Measurements from ENCODE around the gene ANGPTL4.
A peak's percentile ranks its signal among the peaks of the same experiment; 100 is the strongest.
"Not testable (repeated sequence)": the region's sequence is repeated elsewhere in the genome, so short reads cannot be mapped to it uniquely, and the experiment has no call there.

ANGPTL4 gene

DNA sequence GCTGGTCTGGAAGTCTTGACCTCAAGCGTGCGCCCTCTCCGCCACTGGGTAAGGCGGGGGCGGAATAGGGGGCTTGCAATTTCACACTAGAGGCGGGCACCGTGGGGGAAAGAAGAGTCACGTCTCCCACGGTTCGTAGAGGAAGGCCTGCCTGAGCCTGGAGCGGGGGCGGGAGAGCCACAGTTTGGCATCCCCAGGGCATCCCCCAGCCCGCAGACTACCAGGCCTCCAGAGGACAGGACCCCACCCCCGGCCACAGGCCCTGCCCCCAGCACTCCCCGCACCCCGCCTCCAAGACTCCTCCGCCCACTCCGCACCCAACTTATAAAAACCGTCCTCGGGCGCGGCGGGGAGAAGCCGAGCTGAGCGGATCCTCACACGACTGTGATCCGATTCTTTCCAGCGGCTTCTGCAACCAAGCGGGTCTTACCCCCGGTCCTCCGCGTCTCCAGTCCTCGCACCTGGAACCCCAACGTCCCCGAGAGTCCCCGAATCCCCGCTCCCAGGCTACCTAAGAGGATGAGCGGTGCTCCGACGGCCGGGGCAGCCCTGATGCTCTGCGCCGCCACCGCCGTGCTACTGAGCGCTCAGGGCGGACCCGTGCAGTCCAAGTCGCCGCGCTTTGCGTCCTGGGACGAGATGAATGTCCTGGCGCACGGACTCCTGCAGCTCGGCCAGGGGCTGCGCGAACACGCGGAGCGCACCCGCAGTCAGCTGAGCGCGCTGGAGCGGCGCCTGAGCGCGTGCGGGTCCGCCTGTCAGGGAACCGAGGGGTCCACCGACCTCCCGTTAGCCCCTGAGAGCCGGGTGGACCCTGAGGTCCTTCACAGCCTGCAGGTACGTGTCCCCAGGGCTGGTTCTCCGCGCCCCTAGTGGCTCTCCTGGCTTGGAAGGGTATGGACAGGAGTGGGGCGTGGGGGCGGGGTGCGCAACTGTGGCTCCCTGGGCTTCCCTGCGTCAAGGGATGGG lies at the start of gene ANGPTL4:
TSS of gene ANGPTL4 (plus strand) at position 353 of the 969 bp plus-strand sequence. CDS start at position 520, 167 bp downstream.
- DNase-seq, result no peak

- DNase-seq, result not testable (repeated sequence)
Observed at GRCh38 chr19:8314981-8315640, 48.8 kb upstream of the ANGPTL4 start.

- DNase-seq, result no peak
Observed at GRCh38 chr19:8316351-8317125, 47.4 kb upstream of the ANGPTL4 start.

DNA sequence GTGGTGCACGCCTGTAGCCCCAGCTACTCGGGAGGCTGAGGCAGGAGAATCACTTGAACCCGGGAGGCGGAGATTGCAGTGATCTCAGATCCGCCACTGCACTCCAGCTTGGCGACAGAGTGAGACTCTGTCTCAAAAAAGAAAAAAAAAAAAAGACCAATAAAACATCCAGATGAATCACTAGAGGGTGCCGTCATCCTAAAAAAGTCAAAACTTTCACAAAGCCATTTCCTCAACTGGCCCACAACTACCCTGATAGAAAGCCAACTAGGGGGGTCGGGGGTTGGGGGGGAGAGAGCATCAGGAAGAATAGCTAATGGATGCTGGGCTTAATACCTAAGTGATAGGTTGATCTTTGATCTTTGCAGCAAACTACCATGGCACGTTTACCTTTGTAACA lies 45.1 kb upstream of the ANGPTL4 start:
- not testable (repeated sequence) for DNase-seq

- DNase-seq, result no peak
Observed at GRCh38 chr19:8319807-8320520, 44.0 kb upstream of the ANGPTL4 start.

- DNase-seq, result no peak
Observed at GRCh38 chr19:8320564-8321066, 43.3 kb upstream of the ANGPTL4 start.

DNA sequence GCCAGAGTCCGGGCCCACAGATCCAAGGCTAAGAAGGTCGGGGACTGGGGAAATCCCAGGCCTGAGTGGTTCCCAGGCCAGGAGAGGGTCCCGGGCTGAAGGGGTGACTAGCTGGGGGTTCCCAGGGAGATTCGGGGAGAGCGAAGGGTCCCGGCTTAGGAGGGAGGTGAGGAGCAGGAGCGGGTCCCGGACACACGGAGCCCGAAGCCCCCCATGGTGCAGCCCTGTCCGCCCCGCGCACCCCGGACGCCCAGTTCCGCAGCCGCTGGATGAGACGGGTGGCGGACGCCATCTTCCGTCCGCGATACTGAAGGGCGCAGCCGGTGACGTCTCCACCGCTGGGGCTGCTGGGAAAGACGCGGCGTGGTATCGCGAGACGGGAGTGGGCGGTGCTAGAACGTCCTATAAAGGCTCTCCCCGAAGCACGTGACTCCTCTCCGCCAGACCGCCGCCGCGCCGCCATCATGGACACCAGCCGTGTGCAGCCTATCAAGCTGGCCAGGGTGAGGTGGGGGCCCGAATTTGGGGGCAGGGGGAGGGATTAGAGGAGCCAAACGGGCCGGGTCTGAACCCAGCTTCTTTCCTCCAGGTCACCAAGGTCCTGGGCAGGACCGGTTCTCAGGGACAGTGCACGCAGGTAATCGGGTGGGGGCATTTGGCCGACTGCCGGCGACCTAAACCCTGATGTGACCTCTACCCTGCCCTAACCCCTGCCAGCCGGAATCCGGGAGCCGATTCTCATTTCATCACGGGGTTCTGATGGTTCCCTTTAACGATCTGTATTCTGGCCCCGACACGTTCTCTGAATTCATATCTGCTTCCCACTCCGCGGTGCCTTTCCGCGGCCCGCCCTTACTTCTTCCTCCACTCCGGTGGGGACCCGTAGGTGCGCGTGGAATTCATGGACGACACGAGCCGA lies 42.6 kb upstream of the ANGPTL4 start, which contains the start of the genes NDUFA7 and RPS28:
TSS of gene NDUFA7 (minus strand) at position 309 of the 919 bp plus-strand sequence. CDS start at position 292, 17 bp downstream.
TSS of gene RPS28 (plus strand) at position 430 of the 919 bp plus-strand sequence. CDS start at position 465, 35 bp downstream.
- DNase-seq, result peak; percentile 93

DNA sequence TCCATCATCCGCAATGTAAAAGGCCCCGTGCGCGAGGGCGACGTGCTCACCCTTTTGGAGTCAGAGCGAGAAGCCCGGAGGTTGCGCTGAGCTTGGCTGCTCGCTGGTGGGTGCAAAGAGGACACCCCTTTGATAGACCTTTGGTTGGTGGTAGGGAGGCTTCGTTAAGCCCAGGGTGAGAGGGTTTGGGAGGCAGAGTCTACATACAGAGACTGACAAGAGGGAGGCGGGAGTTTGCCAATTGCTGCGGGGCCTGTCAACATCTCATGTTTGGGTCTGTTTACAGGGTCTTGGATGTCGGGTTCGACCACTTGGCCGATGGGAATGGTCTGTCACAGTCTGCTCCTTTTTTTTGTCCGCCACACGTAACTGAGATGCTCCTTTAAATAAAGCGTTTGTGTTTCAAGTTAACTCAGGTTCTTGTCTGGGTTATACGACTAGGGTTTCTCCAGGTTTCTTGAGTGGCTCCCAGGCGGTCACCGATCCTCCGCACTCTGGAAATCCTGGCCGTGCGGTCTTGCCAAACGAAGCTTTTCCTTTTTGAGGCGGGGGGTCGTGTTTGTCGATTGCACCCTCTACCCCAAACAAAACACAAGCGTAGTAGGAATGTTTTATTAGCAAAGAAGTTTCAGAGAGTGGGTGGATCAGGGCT lies 41.8 kb upstream of the ANGPTL4 start:
- DNase-seq, result no peak

DNA sequence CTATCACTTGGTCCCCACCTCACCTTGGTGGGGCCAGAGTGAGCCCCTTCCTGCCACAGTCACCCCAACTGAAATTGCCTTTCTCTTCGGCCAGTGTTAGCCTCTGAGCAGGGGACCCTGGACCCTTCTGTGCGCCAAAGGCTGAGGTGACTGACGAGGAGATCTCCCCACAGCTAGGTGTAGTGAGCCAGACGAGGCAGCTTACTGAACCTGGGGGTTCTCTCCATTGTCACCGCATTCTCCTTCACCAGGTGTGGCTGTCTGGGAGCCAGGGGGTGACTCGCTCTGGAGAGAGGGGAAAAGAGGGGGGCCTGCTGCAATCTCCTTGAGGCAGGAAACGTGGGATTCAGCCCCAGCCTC lies 41.3 kb upstream of the ANGPTL4 start:
- no peak for DNase-seq

- DNase-seq, result no peak
Observed at GRCh38 chr19:8323781-8324185, 40.2 kb upstream of the ANGPTL4 start.

DNA sequence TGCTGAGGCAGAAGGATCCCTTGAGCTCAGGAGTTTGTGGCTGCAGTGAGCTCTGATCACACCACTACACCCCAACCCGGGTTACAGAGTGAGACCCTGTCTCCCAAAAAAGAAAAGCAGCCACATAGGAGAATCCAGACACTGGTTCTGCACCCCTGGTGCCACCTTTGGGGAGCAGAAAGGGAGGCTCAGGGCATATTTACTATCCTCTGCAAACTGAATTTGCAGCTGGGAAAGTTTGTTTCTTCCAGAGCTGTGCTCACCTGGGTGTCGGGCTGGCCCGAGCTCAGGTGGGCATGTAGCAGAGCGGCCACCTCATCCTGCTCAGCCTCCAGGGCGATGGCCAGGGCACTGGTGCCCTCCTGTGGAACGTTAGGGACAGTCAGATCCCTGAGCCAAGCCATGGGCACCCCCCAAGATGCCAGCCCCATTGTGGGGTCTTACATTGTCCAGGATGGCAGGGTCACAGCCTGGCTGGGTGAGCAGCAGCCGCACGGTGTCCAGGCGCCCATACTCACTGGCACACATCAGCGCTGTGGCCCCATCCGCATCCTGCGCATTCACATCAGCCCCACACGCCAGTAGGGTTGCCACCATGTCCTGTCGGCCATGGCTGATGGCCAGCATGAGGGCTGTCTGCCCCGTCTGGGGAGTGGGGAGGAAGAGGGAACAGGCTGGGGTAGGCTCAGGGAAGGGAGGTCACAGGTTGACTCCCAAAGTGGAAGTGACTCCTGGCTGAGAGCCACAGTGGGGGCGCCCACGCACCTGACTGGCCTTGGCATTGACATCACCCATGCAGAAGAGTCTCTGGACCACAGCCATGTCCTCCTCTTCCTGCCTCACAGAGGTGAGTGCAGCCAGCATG lies 39.5 kb upstream of the ANGPTL4 start:
- DNase-seq, result no peak

GRCh38 chr19:8325454-8325853 lies 38.5 kb upstream of the ANGPTL4 start:
- DNase-seq, result no peak

DNA sequence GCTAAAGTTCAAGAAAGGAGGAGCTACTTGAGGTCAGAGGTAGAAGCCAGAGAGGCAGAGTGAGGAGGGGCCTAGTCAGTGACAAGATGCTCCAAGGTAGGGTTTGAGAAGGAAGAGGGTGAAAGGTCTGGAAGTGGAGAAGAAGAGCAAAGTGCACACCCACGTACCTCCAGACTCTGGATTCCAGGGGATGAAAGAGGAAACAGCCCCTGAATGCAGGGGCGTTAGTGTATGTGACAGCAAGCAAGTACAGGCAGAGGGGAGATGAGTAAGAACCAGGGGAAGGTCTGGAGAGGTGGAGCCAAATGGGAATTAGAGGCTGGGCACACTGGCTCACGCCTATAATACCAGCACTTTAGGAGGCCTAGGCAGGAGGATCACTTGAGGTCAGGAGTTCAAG lies 34.0 kb upstream of the ANGPTL4 start:
- no peak for DNase-seq

- DNase-seq, result no peak
Observed at GRCh38 chr19:8331263-8331845, 32.6 kb upstream of the ANGPTL4 start.

DNA sequence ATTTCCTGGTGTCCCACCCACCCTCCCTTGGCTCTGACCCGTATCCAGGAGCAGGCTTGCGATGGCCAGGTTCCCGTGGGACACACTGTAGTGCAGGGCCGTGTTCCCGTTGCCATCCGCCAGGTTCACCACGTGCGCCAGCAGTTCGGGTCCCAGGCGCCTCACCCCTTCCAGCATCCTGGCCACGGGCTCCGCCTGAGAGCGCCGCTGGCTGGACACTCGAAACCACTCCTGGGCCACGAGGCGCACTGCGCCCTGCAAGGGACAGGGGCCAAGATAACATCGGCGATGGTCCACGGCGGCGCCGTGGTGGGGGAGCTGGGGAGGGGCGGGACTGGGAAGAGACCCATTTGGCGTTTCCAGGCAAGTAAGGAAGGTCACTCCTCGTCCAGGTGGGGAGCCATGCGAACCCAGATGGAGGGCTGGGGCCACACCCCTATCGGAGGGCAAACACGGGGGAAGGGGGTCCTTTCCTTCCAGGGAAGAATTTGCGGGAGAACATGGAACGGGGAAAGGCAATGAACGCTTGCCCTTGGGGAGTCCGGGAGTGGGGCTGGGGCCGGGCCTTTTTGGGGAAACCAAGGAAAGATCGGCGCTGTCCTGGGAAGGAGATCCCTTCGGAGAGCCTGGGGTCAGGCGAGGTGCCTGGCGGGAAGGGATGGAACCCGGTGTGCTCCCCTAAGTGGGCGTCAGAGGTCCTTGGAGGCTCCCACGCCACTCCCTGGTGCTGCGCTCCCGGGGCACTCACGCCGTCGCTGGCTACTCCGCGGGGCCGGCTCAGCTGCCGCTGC lies 30.8 kb upstream of the ANGPTL4 start:
- no peak for DNase-seq

GRCh38 chr19:8333767-8334457 lies 30.0 kb upstream of the ANGPTL4 start:
- DNase-seq, result peak; percentile 27

Data from NCI-H1105 (cell line).